Measurements from ENCODE around the gene BRD8. TPM values are rescaled to one million over a fixed set of nuclear protein-coding genes. Genes with fewer than 3 reads are reported as not detected.

BRD8 gene
- total RNA-seq, 1 experiment from 2014 or later, result 80.8 TPM

GRCh38 chr5:138179277-138179857, 937 bp upstream of the BRD8 start:
- Histone ChIP-seq H3K4me3 (replicated peaks in 1 of 2; ENCODE audit: low read depth in 1 of 2, low read length in 2 of 2) (peak overlapping the region; percentile 88 to 99), H3K9me3 (ENCODE audit: control insufficient read depth in 1 of 2, insufficient read depth in 1 of 2, low read depth in 1 of 2, low read length in 2 of 2) (no peaks in the 10 kb centered on the region), H3K4me2 (ENCODE audit: low read length) (peak overlapping the region; percentile 86), H3K9me2 (ENCODE audit: insufficient read depth) (no peaks in the 10 kb centered on the region), H3K4me1 (ENCODE audit: control insufficient read depth in 1 of 2, insufficient read depth in 2 of 2, low read length in 2 of 2) (peaks cover 0 to 10% of the 10 kb centered on the region in 2 experiments; a peak in 1 of 4 replicates), H3K27ac (ENCODE audit: low read depth, low read length) (peak overlapping the region; percentile 82), H3K27me3 (ENCODE audit: insufficient read depth, low read length) (no peaks in the 10 kb centered on the region), H3K79me2 (ENCODE audit: insufficient read depth, low read length) (peaks cover 63% of the 10 kb centered on the region), H3K36me3 (ENCODE audit: control insufficient read depth in 1 of 2, insufficient read depth in 2 of 2, low read length in 2 of 2) (peaks cover 41 to 48% of the 10 kb centered on the region in 2 experiments), H2AFZ (ENCODE audit: low read depth, low read length, poor library complexity, severe bottlenecking) (no peak overlapping the region), H4K20me1 (ENCODE audit: insufficient read depth) (no peaks in the 10 kb centered on the region), H3K9ac (ENCODE audit: low read length) (peak overlapping the region; percentile 86)
- no peak; the same call in 1 of the 2 replicates for ATAC-seq
- TSS peak; percentile 78 for BruUV-seq (replicated peaks)
- POLR2A ChIA-PET, result interaction anchor here (1.0 to 1.4 kb wide), 2 partner anchors 152 to 159 kb away, joined by 3 to 4 read pairs; partner anchors contain the start of genes CDC25C and FAM53C
- no peak for DNase-seq (ENCODE audit: low read depth, low spot score)
- CTCF ChIA-PET, result interaction anchor here (0.6 to 1.6 kb wide), 9 partner anchors 9 to 325 kb away, joined by 3 to 9 read pairs (median 3); partner anchors contain the start of genes EGR1 and KDM3B
- RAD21 ChIA-PET (ENCODE audit: low non-redundant PET in 1 of 2, low total read pairs in 2 of 2, uncharacterized antibody in 2 of 2, unreplicated experiment in 2 of 2), result interaction anchor here (0.6 to 0.8 kb wide), 2 partner anchors 104 to 313 kb away, joined by 3 to 4 read pairs; no protein-coding TSS in a partner anchor
- intact Hi-C loops (cut with micrococcal nuclease), result loop anchor here (5.0 kb wide), 1 partner anchor 173 kb away; the partner anchor contains the start of gene KDM3B
- TF ChIP-seq EZH2 (IDR thresholded peaks at IDR 0.05), result no peak
- TF ChIP-seq YY1 (IDR thresholded peaks at IDR 0.05; ENCODE audit: extremely low read depth, insufficient replicate concordance, low read depth, low read length), result peak; percentile 17
- TF ChIP-seq ZNF274 (IDR thresholded peaks at IDR 0.05; ENCODE audit: low read depth, low read length), result no peak

GRCh38 chr5:138177941-138178515, 402 bp downstream of the BRD8 start:
- Histone ChIP-seq H3K27ac (ENCODE audit: low read depth, low read length) (peak overlapping the region; percentile 82), H3K4me1 (ENCODE audit: control insufficient read depth in 1 of 2, insufficient read depth in 2 of 2, low read length in 2 of 2) (peaks cover 0 to 10% of the 10 kb centered on the region in 2 experiments; a peak in 1 of 4 replicates), H4K20me1 (ENCODE audit: insufficient read depth) (no peaks in the 10 kb centered on the region), H3K27me3 (ENCODE audit: insufficient read depth, low read length) (no peaks in the 10 kb centered on the region), H3K9me3 (ENCODE audit: control insufficient read depth in 1 of 2, insufficient read depth in 1 of 2, low read depth in 1 of 2, low read length in 2 of 2) (no peaks in the 10 kb centered on the region), H2AFZ (ENCODE audit: low read depth, low read length, poor library complexity, severe bottlenecking) (peak overlapping the region; percentile 89), H3K9me2 (ENCODE audit: insufficient read depth) (no peaks in the 10 kb centered on the region), H3K36me3 (ENCODE audit: control insufficient read depth in 1 of 2, insufficient read depth in 2 of 2, low read length in 2 of 2) (peaks cover 34 to 35% of the 10 kb centered on the region in 2 experiments), H3K9ac (ENCODE audit: low read length) (peak overlapping the region; percentile 86), H3K79me2 (ENCODE audit: insufficient read depth, low read length) (peaks cover 72% of the 10 kb centered on the region), H3K4me2 (ENCODE audit: low read length) (peak overlapping the region; percentile 86), H3K4me3 (replicated peaks in 1 of 2; ENCODE audit: low read depth in 1 of 2, low read length in 2 of 2) (peak overlapping the region; percentile 88 to 99)
- intact Hi-C loops (cut with micrococcal nuclease), result loop anchor here (5.0 kb wide), 1 partner anchor 174 kb away; the partner anchor contains the start of gene KDM3B
- TSS peak; percentile 77 for BruUV-seq (replicated peaks)
- ATAC-seq (peak; percentile 30), DNase-seq (ENCODE audit: low read depth, low spot score) (no peak)
- POLR2A ChIA-PET, result interaction anchor here (1.4 kb wide), 1 partner anchor 153 kb away, joined by 4 read pairs; the partner anchor contains the start of gene CDC25C
- RAD21 ChIA-PET (ENCODE audit: low non-redundant PET in 1 of 2, low total read pairs in 2 of 2, uncharacterized antibody in 2 of 2, unreplicated experiment in 2 of 2), result no interaction called here
- peak; percentile 34 for TF ChIP-seq TCF7L2 (IDR thresholded peaks at IDR 0.05; ENCODE audit: borderline replicate concordance, extremely low read depth, insufficient read depth, insufficient read length)
- TF ChIP-seq REST (IDR thresholded peaks at IDR 0.05; ENCODE audit: low read depth), result no peak
- CTCF ChIA-PET, result no interaction called here
